Activated CD8-positive, alpha-beta memory T cell treated with anti-CD3 and anti-CD28 coated beads, Interleukin-2, amount 10 ng/mL, durations not matched to agents 7 days and 5 days (primary cell): ENCODE data around the gene CCDC73. TPM values are rescaled to one million over a fixed set of nuclear protein-coding genes. Genes with fewer than 3 reads are reported as not detected.
"Not testable (repeated sequence)": the region's sequence is repeated elsewhere in the genome, so short reads cannot be mapped to it uniquely, and the experiment has no call there.

Experiments used
- ATAC-seq: fragments of 150-1000 bp; cut with Tn5 transposase; one replicate; pipeline ENCODE4 v1.10.0; 2021; ENCODE audit warnings: moderate library complexity
- CTCF ChIA-PET: fragments of 350-600 bp; sonication (Branson Sonifier 250); formaldehyde crosslinking; loops from one replicate; lab custom pipeline; 2021; ENCODE audit warnings: antibody characterized with exemption; lab: Charles Lee
- DNase-seq: peaks from one replicate; pipeline ENCODE4 v3.0.0-alpha.2; 2020
- H3K27ac Mint-ChIP-seq: one replicate; pipeline ENCODE4 v1.8.0; 2021; ENCODE audit warnings: mild to moderate bottlenecking, mixed read lengths
- H3K27me3 Mint-ChIP-seq: one replicate; pipeline ENCODE4 v1.8.0; 2021; ENCODE audit warnings: mixed read lengths
- H3K36me3 Mint-ChIP-seq: one replicate; pipeline ENCODE4 v1.8.0; 2021; ENCODE audit warnings: mild to moderate bottlenecking, mixed read lengths
- H3K4me1 Mint-ChIP-seq: one replicate; pipeline ENCODE4 v1.8.0; 2021; ENCODE audit warnings: mixed read lengths
- H3K4me3 Mint-ChIP-seq: one replicate; pipeline ENCODE4 v1.8.0; 2021; ENCODE audit warnings: mild to moderate bottlenecking, moderate library complexity, mixed read lengths
- H3K9me3 Mint-ChIP-seq: one replicate; pipeline ENCODE4 v1.8.0; 2022; ENCODE audit warnings: low read depth, mixed read lengths
- total RNA-seq, 2 experiments: library from RNA; stranded (reverse); gene quantifications; one replicate each; pipeline ENCODE4 v1.2.3, GENCODE V29; 2021

CCDC73 gene
- total RNA-seq, 2 experiments from 2014 or later = 0.47 TPM; not detected in 1

DNA sequence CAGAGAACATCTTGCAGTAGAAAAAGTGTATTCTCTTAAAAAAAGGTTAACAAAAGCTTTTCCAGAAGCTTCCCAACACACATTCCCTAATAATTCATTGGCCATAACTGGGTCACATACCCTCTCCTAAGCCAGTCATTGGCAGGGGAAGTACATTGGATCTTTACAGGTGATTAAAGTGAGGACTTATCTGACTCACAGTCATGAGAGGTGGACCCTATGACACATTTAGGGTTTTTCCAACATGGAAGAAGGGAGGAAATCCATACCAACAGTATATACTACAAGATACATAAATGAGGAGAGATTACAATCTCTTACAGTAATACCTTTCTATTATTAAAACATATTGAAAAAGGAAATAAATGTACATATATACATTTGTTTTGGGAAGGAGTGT is 72.2 kb downstream of the CCDC73 start:
- Mint-ChIP-seq H3K9me3 (no peaks in the 10 kb centered on the region), H3K27me3 (peaks cover 23% of the 10 kb centered on the region), H3K27ac (no peak overlapping the region), H3K36me3 (no peaks in the 10 kb centered on the region), H3K4me3 (no peak overlapping the region), H3K4me1 (no peaks in the 10 kb centered on the region)
- ATAC-seq (no peak), DNase-seq (no peak)
- CTCF ChIA-PET = no interaction called here

DNA sequence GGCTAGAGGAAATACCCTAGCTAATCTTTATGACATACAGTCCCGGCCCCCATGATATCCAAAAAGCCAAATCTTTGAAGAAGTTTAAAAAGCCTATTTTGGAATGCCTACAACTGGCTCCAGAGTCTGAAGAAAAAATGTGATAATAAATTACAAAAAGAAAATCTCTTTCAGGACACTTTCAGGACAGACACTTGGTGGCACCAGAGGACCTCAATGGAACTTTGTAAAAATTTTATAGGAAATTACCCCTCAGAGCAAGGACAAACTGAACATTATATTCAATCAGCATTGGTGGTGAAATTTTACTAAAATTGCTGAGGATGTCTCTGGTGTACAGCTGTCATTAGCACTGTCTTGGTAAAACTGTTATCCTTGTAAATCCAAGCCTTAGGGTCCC is 81.0 kb downstream of the CCDC73 start:
- no peaks in the 10 kb centered on the region for H3K9me3 Mint-ChIP-seq
- DNase-seq (no peak), ATAC-seq (no peak)
- H3K27me3 Mint-ChIP-seq = peaks cover 29% of the 10 kb centered on the region
- CTCF ChIA-PET = no interaction called here
- H3K4me1 Mint-ChIP-seq = no peaks in the 10 kb centered on the region
- H3K36me3 Mint-ChIP-seq = no peaks in the 10 kb centered on the region
- no peak overlapping the region for H3K4me3 Mint-ChIP-seq
- no peak overlapping the region for H3K27ac Mint-ChIP-seq

DNA sequence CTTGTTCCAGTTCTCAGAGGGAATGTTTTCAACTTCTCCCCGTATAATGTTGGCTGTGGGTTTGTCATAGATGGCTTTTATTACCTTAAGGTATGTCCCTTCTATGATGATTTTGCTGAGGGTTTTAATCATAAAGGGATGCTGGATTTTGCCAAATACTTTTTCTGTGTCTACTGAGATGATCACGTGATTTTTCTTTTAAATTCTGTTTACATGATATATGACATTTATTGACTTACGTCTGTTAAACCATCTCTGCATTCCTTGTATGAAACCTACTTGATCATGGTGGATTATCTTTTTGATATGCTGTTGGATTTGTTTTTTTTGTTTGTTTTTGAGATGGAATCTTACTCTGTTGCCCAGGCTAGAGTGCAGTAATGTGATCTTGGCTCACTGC is 85.5 kb downstream of the CCDC73 start:
- H3K4me3 Mint-ChIP-seq, DNase-seq, H3K27ac Mint-ChIP-seq, CTCF ChIA-PET, H3K36me3 Mint-ChIP-seq, ATAC-seq, H3K9me3 Mint-ChIP-seq, H3K4me1 Mint-ChIP-seq: not testable (repeated sequence)
- H3K27me3 Mint-ChIP-seq = peaks cover 12% of the 10 kb centered on the region

DNA sequence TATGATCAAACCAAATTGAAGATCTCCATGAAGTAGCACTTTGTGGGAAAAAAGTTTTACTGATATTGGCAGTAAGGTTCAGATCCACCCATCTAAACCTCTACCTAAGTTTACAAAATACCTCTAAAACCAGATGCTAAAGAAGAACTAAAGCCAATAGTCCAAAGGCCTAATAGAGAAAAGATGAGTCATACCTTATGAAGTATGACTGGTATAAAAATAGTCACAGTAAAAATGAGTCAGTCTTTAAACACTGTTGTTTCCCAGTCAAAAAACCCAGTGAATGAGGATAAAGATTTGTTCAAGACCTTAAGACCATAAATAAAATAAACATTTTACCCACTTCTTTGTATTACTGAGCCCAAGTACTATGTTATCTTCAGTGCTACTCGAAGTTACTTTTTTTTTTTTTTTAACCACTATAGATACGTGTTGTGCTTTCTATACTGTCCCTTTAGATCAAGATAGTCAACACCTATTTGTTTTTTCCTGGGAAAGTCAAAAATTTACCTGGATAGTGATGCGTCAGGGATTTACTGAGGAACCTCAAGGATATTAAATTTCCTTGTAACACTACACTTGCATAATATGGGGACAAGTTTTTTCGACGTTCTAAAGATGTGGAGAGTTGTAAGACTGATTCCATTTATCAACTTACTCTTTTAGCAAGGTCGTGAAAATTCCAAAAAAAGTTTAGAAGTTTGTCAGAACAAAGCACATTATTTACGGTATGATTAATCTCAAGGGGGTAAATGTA is 87.3 kb downstream of the CCDC73 start:
- no peaks in the 10 kb centered on the region for H3K36me3 Mint-ChIP-seq
- ATAC-seq (no peak), DNase-seq (no peak)
- peaks cover 9% of the 10 kb centered on the region for H3K27me3 Mint-ChIP-seq
- H3K4me1 Mint-ChIP-seq = no peaks in the 10 kb centered on the region
- H3K27ac Mint-ChIP-seq = no peak overlapping the region
- H3K4me3 Mint-ChIP-seq = no peak overlapping the region
- H3K9me3 Mint-ChIP-seq = no peaks in the 10 kb centered on the region
- CTCF ChIA-PET = interaction anchor here (0.7 kb wide), 1 partner anchor 10 kb away, joined by 3 read pairs; no protein-coding TSS in a partner anchor

DNA sequence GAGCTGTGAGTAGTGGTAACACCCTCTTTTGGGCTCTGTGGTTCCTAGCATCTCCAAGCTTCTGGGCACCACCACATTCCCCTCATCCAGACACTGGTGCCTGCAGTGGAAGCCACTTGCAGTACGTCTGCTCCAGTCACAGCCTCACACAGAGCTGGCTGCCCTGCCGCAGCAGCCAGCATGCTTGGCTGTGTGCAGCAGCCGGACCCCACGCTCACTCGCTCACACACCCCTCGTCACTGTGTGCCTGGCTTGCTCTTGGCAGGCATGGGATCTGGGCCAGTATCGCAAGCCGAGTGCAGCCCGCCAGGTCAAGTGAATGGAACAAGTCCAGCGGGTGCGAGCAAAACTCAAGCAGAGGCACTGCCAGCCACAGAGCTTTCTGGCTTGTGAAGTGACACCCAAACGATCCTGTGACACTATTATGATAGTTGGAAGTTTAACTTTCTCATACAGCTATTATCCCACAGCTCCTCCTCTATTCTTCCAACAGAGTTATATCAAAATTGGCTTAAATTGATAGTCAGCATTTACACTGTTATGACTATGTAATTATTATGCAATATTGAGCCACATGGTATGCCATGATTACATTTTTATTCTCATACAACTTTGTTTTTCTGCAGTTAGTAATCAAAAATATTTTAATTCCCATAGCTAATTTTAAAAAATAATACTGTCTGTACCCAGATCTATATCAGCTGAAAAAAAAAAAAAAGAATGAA is 89.0 kb downstream of the CCDC73 start:
- no peak overlapping the region for H3K27ac Mint-ChIP-seq
- CTCF ChIA-PET = no interaction called here

DNA sequence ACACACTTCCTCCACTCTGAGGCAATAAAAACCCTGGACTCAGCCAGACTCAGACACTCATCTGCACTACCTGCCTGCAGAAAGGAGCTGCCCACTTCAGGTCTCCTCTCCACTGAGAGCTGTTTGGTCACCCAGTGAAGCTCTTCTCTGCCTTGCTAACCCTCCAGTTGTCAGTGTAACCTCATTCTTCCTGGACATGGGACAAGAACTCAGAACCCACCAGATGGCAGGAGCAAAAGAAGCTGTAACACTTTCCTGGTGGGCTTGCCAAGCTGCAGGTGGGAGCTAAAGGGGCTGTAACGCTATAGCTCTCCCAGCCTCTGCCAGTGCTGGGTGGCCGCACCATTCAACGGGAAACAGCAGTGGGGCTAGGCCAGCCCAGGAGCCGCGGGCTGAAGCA is 89.7 kb downstream of the CCDC73 start:
- Mint-ChIP-seq H3K9me3 (no peaks in the 10 kb centered on the region), H3K27ac (no peak overlapping the region), H3K27me3 (peaks cover 6% of the 10 kb centered on the region), H3K4me3 (no peak overlapping the region), H3K36me3 (no peaks in the 10 kb centered on the region), H3K4me1 (no peaks in the 10 kb centered on the region)
- CTCF ChIA-PET = no interaction called here
- ATAC-seq (no peak), DNase-seq (no peak)

More for the DNA sequence above, 89.0 kb downstream of the CCDC73 start:
- H3K9me3 Mint-ChIP-seq = no peaks in the 10 kb centered on the region
- H3K4me1 Mint-ChIP-seq = no peaks in the 10 kb centered on the region
- no peak overlapping the region for H3K4me3 Mint-ChIP-seq
- peaks cover 6% of the 10 kb centered on the region for H3K27me3 Mint-ChIP-seq
- no peak for ATAC-seq
- DNase-seq = no peak
- H3K36me3 Mint-ChIP-seq = no peaks in the 10 kb centered on the region

DNA sequence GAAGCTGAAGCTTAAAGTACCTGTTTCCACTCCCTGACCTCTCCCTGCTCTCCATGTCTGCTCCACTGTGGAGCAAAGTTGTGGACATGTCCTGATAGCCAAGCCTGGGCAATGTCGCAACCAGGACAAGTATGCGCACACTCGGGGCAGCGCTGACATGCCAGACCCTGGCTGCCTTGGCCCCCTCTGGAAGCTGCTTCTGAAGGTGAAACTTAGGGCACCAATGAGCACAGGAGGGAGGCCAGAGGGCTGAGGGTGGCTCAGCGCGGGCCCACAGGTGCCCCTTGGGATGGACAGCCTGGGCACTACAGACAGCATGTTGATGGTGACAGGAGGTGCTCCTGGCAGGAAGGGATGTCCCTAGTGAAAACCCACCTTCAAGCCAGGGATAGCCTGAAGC is 90.2 kb downstream of the CCDC73 start:
- H3K27ac Mint-ChIP-seq = no peak overlapping the region
- no peak for ATAC-seq
- no peak for DNase-seq

DNA sequence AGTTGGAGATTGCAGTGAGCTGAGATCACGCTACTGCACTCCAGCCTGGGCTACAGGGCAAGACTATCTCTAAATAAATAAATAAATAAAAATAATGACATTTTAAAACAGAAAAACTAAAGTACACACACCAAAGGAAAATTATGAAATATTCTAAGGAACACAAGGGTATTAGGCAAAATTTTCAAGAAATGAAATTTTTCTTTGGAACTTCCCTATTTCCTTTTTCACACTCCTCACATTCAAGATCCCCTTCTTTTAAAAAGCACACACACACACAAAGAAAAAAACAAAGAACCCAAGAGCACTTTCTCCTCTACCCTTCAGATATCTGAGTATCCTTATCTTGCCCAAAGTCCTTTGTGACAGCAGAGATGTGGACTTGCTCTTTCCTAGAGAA is 92.8 kb downstream of the CCDC73 start:
- CTCF ChIA-PET = no interaction called here
- no peaks in the 10 kb centered on the region for H3K4me1 Mint-ChIP-seq
- no peaks in the 10 kb centered on the region for H3K36me3 Mint-ChIP-seq
- DNase-seq (no peak), ATAC-seq (no peak)
- peaks cover 6% of the 10 kb centered on the region for H3K27me3 Mint-ChIP-seq
- no peak overlapping the region for H3K27ac Mint-ChIP-seq
- no peaks in the 10 kb centered on the region for H3K9me3 Mint-ChIP-seq
- H3K4me3 Mint-ChIP-seq = no peak overlapping the region

More for the DNA sequence above, 90.2 kb downstream of the CCDC73 start:
- Mint-ChIP-seq H3K36me3 (no peaks in the 10 kb centered on the region), H3K9me3 (no peaks in the 10 kb centered on the region), H3K4me3 (no peak overlapping the region), H3K27me3 (peaks cover 6% of the 10 kb centered on the region), H3K4me1 (no peaks in the 10 kb centered on the region)
- CTCF ChIA-PET = no interaction called here

DNA sequence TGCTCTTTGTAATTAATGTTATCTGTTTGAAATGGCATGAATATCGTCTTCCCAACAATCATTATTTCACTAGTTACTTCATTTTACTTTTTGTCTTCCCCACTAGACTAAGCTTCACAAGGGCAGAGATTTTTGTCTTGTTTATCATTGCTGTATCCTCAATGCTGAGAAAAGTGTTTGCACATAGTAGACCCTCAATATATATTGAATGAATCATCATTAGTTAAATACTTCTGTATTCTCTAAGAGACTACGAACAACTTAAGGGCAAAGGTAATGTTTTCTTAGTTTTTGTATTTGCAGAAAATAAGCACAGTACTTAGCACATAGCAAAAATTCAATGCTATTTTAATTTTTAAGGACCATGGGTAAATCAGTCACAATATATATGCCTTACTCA is 95.9 kb downstream of the CCDC73 start:
- ATAC-seq (no peak), DNase-seq (no peak)
- H3K9me3 Mint-ChIP-seq = no peaks in the 10 kb centered on the region
- H3K4me1 Mint-ChIP-seq = no peaks in the 10 kb centered on the region
- CTCF ChIA-PET = no interaction called here
- H3K27ac Mint-ChIP-seq = no peak overlapping the region
- no peak overlapping the region for H3K4me3 Mint-ChIP-seq
- H3K27me3 Mint-ChIP-seq = peaks cover 6% of the 10 kb centered on the region
- no peaks in the 10 kb centered on the region for H3K36me3 Mint-ChIP-seq

DNA sequence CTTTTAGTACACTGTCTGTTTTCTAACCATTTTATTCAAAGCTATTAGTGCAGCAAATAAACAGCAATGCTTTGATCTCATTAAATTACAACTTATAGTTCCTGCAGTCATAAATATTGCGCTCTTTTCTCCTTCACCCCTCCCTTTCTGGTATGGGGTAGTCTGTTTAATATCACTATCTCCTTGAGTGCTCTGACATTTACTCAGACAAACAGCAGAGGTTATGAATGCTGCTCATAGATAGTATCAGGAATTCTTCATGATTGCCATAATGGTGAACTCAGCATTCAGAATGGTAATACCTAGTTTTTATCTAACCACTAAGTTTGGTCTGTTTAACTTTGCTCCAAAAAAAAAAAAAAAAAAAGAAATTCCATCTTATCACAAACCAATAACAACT is 123.4 kb downstream of the CCDC73 start:
- no peaks in the 10 kb centered on the region for H3K9me3 Mint-ChIP-seq
- H3K4me3 Mint-ChIP-seq = no peak overlapping the region
- CTCF ChIA-PET = interaction anchor here (0.7 kb wide), 1 partner anchor 139 kb away, joined by 4 read pairs; no protein-coding TSS in a partner anchor

DNA sequence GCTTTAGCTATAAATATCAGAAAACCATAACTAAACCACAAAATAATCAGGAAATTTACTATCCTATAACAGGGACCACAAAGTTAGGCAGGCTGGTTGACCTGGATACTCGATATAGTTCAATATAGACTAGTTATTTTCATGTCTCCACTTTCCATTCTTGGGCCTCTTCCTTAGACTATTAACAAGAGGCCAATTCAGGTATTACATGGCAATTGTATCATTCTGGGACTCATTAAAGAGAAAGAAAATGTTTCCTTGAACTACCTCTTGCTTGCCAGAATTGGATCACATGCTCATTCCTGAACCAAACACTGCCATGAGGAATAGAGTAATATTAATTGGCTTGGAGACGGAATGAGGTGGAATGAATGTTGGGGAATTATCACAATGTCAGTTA is 134.8 kb downstream of the CCDC73 start:
- Mint-ChIP-seq H3K27ac (no peak overlapping the region), H3K4me1 (no peaks in the 10 kb centered on the region), H3K27me3 (peaks cover 11% of the 10 kb centered on the region), H3K9me3 (no peaks in the 10 kb centered on the region), H3K4me3 (no peak overlapping the region), H3K36me3 (no peaks in the 10 kb centered on the region)
- ATAC-seq (no peak), DNase-seq (no peak)
- CTCF ChIA-PET = no interaction called here

More for the DNA sequence above, 123.4 kb downstream of the CCDC73 start:
- ATAC-seq (no peak), DNase-seq (no peak)
- Mint-ChIP-seq H3K27me3 (no peaks in the 10 kb centered on the region), H3K36me3 (no peaks in the 10 kb centered on the region), H3K4me1 (no peaks in the 10 kb centered on the region), H3K27ac (no peak overlapping the region)

DNA sequence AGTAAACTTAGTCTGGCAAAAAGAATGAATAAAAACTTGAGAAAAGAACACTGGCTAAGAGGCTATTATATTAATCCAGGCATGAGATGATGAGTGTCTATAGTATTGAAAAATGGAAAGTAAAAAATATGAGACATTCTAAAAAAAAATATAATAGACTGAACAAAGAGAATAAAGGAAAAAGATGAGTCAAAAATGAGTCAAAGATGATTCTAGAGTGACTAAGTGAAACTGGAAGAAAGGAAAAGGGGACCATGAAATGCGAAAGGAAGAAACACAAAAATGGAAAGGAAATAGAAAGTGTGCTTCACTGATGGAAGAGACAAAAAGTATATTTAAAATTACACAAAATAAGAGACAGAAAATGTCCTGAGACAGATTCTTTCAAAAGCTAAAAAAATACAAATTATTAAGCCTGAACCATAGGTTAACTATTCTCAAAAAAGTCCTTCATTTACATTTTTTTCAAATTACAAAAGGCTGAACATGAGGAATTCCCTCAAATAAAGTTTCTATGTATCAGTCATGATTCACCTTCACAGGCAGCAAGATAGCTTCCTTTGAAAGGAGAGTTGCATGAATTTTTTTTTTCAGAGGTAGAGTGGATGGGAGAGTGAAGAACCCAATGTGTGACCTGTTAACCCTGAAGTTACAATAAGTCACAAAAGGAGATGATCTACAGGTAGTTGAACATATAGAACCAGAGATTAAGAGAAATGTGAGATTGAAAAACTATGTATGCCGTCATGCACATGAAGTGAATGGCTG is 135.6 kb downstream of the CCDC73 start:
- no peaks in the 10 kb centered on the region for H3K36me3 Mint-ChIP-seq
- DNase-seq (no peak), ATAC-seq (no peak)
- peaks cover 11% of the 10 kb centered on the region for H3K27me3 Mint-ChIP-seq
- no peaks in the 10 kb centered on the region for H3K9me3 Mint-ChIP-seq
- CTCF ChIA-PET = no interaction called here
- no peaks in the 10 kb centered on the region for H3K4me1 Mint-ChIP-seq
- no peak overlapping the region for H3K27ac Mint-ChIP-seq
- no peak overlapping the region for H3K4me3 Mint-ChIP-seq

DNA sequence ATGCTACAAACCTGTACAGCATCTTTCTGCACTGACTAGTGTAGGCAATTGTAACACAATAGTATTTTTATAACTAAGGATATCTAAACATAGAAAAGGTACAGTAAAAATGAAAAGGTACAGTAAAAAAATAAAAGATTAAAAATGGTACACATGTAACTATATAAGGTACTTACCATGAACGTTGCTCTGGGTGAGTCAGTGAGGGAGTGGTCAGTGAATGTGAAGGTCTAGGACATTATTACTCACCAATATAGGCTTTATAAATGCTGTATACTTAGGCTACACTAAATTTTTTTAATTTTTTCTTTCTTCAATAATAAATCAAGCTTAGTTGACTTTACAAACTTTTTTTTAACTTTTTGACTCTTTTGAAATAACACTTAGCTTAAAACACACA is 150.9 kb downstream of the CCDC73 start:
- Mint-ChIP-seq H3K27ac (no peak overlapping the region), H3K9me3 (no peaks in the 10 kb centered on the region), H3K27me3 (peaks cover 5% of the 10 kb centered on the region), H3K4me3 (no peak overlapping the region), H3K36me3 (no peaks in the 10 kb centered on the region), H3K4me1 (no peaks in the 10 kb centered on the region)
- no peak for ATAC-seq
- no peak for DNase-seq
- CTCF ChIA-PET = no interaction called here
